Vagina (tissue), 2 donors: ENCODE results near the gene TNFAIP8L1.

ENCODE experiments used
- POLR2AphosphoS5 ChIP-seq, 2 donors: sonication (generic); formaldehyde crosslinking; IDR thresholded peaks; one replicate each; pipeline ENCODE4 v1.9.0; 2017; ENCODE audit warnings: antibody characterized with exemption in 2 of 2, mild to moderate bottlenecking in 2 of 2, low read depth in 1 of 2; ENCODE audit not compliant: insufficient read depth in 1 of 2
- TF ChIP-seq, protein P1 (sequence below), 3 experiments: fragments of 450-650 bp in 2 of 3; fragments of 200-600 bp in 1 of 3; sonication (generic) in 1 of 3; IDR thresholded peaks; one replicate each; pipeline ENCODE4 v1.5.1; 2017 to 2019; ENCODE audit warnings: antibody characterized with exemption in 3 of 3, mild to moderate bottlenecking in 2 of 3, moderate library complexity in 2 of 3

DNA sequence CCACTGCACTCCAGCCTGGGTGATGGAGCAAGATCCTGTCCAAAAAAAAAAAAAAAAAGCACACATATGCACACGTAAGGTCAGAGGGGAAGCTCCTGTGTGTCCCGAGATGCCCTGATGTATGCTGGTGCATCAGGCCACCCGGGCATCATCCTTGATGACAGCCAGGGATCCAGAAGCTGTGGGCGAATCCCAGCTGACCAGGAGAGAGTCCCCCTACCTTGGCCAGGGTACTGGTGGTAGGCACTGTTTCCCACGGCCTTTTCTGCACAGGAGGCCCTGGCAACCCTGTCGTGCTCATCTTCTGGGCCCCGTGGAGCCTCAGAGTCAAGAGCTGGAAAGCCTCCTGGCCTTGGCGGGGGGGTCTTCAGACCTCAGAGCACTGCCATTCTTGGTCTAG lies 16.8 kb downstream of the TNFAIP8L1 start:
- TF ChIP-seq, protein P1, sequence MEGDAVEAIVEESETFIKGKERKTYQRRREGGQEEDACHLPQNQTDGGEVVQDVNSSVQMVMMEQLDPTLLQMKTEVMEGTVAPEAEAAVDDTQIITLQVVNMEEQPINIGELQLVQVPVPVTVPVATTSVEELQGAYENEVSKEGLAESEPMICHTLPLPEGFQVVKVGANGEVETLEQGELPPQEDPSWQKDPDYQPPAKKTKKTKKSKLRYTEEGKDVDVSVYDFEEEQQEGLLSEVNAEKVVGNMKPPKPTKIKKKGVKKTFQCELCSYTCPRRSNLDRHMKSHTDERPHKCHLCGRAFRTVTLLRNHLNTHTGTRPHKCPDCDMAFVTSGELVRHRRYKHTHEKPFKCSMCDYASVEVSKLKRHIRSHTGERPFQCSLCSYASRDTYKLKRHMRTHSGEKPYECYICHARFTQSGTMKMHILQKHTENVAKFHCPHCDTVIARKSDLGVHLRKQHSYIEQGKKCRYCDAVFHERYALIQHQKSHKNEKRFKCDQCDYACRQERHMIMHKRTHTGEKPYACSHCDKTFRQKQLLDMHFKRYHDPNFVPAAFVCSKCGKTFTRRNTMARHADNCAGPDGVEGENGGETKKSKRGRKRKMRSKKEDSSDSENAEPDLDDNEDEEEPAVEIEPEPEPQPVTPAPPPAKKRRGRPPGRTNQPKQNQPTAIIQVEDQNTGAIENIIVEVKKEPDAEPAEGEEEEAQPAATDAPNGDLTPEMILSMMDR (IDR thresholded peaks at IDR 0.05), result no peak
- no peak for TF ChIP-seq POLR2AphosphoS5 (IDR thresholded peaks at IDR 0.05; ENCODE audit: insufficient read depth in 1 of 2, low read depth in 1 of 2)
